SK-N-SH (cell line): ENCODE measurements around the gene SVIL.

ENCODE experiments used
- CHD2 ChIP-seq: fragments of 150-350 bp; IDR thresholded peaks from 2 replicates; pipeline ENCODE4 v1.6.1; 2018; ENCODE audit warnings: low read length; ENCODE audit not compliant: partially characterized antibody
- EP300 ChIP-seq, 2 experiments: IDR thresholded peaks; 2 replicates each; pipeline versions ENCODE4 v1.4.0 to v1.6.1; 2012; ENCODE audit warnings: borderline replicate concordance in 1 of 2, low read depth in 1 of 2, low read length in 1 of 2
- TEAD4 ChIP-seq: IDR thresholded peaks from 2 replicates; pipeline ENCODE4 v1.4.0; 2012; ENCODE audit warnings: mild to moderate bottlenecking, borderline replicate concordance; ENCODE audit not compliant: insufficient read depth
- YY1 ChIP-seq: IDR thresholded peaks from 2 replicates; pipeline ENCODE4 v1.4.0; 2012; ENCODE audit warnings: low read depth, mild to moderate bottlenecking
- TF ChIP-seq, protein P1 (sequence below): IDR thresholded peaks from 2 replicates; pipeline ENCODE4 v1.4.0; 2012; ENCODE audit warnings: low read depth, borderline replicate concordance
- TF ChIP-seq, protein P2 (sequence below): IDR thresholded peaks from 2 replicates; pipeline ENCODE4 v1.6.1; 2012; ENCODE audit warnings: mild to moderate bottlenecking, low read depth, low read length, moderate library complexity
- TF ChIP-seq, protein P3 (sequence below): fragments of 200-600 bp; sonication (generic); IDR thresholded peaks from 2 replicates; pipeline ENCODE4 v1.6.1; 2017; ENCODE audit warnings: antibody characterized with exemption, mild to moderate bottlenecking, moderate library complexity
- TF ChIP-seq, protein P4 (sequence below): IDR thresholded peaks from 2 replicates; pipeline ENCODE4; 2012

DNA sequence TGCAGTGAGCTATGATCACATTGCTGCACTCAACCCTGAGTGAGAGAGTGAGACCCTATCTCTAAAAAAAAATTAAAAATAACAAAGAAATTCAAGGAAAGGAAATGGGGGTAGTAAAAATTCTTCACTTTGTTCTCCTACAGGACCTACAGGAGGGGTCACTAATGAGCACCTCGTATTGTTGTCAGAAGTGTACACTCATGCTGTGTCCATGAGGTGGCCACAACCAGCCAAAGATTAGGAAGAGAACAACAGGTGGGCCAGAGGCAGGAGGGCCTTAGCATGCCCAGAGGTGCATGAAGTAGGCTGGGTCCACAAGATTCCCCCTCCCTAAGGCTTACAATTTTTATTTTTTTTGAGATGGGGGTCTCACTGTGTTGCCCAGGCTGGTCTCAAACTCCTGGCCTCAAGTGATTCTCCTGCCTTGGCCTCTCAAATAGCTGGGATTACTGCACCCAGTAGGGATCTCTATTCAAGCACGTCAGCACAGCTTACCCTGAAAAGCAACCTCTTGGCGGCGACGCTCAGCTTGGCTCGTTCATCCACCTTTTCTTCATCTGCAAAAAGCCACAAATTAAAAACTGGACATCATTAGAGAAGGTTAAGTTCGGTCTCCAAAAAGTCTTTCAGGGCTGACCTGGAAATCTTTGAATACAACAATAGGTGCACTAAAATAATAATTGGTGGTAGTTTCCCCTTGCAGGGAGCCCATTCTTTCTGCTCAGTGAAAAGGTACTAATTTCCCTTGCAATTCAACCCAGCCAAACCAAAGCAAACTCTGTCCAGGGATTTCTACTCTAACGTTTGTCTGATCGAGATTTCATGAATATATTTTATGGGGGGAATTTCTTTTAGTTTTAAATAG, 104.4 kb downstream of the SVIL start:
- TF ChIP-seq, protein P1, sequence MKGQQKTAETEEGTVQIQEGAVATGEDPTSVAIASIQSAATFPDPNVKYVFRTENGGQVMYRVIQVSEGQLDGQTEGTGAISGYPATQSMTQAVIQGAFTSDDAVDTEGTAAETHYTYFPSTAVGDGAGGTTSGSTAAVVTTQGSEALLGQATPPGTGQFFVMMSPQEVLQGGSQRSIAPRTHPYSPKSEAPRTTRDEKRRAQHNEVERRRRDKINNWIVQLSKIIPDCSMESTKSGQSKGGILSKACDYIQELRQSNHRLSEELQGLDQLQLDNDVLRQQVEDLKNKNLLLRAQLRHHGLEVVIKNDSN = no peak
- no peak for TF ChIP-seq CHD2
- TF ChIP-seq, protein P2, sequence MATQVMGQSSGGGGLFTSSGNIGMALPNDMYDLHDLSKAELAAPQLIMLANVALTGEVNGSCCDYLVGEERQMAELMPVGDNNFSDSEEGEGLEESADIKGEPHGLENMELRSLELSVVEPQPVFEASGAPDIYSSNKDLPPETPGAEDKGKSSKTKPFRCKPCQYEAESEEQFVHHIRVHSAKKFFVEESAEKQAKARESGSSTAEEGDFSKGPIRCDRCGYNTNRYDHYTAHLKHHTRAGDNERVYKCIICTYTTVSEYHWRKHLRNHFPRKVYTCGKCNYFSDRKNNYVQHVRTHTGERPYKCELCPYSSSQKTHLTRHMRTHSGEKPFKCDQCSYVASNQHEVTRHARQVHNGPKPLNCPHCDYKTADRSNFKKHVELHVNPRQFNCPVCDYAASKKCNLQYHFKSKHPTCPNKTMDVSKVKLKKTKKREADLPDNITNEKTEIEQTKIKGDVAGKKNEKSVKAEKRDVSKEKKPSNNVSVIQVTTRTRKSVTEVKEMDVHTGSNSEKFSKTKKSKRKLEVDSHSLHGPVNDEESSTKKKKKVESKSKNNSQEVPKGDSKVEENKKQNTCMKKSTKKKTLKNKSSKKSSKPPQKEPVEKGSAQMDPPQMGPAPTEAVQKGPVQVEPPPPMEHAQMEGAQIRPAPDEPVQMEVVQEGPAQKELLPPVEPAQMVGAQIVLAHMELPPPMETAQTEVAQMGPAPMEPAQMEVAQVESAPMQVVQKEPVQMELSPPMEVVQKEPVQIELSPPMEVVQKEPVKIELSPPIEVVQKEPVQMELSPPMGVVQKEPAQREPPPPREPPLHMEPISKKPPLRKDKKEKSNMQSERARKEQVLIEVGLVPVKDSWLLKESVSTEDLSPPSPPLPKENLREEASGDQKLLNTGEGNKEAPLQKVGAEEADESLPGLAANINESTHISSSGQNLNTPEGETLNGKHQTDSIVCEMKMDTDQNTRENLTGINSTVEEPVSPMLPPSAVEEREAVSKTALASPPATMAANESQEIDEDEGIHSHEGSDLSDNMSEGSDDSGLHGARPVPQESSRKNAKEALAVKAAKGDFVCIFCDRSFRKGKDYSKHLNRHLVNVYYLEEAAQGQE = no peak
- TF ChIP-seq, protein P3, sequence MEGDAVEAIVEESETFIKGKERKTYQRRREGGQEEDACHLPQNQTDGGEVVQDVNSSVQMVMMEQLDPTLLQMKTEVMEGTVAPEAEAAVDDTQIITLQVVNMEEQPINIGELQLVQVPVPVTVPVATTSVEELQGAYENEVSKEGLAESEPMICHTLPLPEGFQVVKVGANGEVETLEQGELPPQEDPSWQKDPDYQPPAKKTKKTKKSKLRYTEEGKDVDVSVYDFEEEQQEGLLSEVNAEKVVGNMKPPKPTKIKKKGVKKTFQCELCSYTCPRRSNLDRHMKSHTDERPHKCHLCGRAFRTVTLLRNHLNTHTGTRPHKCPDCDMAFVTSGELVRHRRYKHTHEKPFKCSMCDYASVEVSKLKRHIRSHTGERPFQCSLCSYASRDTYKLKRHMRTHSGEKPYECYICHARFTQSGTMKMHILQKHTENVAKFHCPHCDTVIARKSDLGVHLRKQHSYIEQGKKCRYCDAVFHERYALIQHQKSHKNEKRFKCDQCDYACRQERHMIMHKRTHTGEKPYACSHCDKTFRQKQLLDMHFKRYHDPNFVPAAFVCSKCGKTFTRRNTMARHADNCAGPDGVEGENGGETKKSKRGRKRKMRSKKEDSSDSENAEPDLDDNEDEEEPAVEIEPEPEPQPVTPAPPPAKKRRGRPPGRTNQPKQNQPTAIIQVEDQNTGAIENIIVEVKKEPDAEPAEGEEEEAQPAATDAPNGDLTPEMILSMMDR = no peak; the same call in 1 of the 2 replicates
- TF ChIP-seq YY1 = no peak
- TF ChIP-seq TEAD4 = no peak
- TF ChIP-seq, protein P4, sequence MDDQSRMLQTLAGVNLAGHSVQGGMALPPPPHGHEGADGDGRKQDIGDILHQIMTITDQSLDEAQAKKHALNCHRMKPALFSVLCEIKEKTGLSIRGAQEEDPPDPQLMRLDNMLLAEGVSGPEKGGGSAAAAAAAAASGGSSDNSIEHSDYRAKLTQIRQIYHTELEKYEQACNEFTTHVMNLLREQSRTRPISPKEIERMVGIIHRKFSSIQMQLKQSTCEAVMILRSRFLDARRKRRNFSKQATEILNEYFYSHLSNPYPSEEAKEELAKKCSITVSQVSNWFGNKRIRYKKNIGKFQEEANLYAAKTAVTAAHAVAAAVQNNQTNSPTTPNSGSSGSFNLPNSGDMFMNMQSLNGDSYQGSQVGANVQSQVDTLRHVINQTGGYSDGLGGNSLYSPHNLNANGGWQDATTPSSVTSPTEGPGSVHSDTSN = no peak
- no peak for TF ChIP-seq EP300 (IDR thresholded peaks at IDR 0.05; ENCODE audit: borderline replicate concordance in 1 of 2, low read depth in 1 of 2, low read length in 1 of 2)
